ENCODE results near the gene CAGE1.

CAGE1 gene

GRCh38 chr6:7389451-7390225 is at the start of gene CAGE1, which contains the start of gene RIOK1:
Gene CAGE1, minus strand, starts transcription at chr6:7389742. Its CDS starts 2,569 bp downstream, at chr6:7387173.
Gene RIOK1, plus strand, starts transcription at chr6:7389808. Its CDS starts 195 bp downstream, at chr6:7390003.
- peak; percentile 89 to 92 (median 91) for DNase-seq (ENCODE audit: low read depth in 3 of 3)

- DNase-seq (ENCODE audit: low read depth in 3 of 3): no peak
These were observed 49.7 kb upstream of the CAGE1 start for GRCh38 chr6:7439228-7439627.

- no peak for DNase-seq (ENCODE audit: low read depth in 3 of 3)
These were observed 48.5 kb upstream of the CAGE1 start for GRCh38 chr6:7438011-7438410.

GRCh38 chr6:7434672-7435071 is 45.1 kb upstream of the CAGE1 start:
- DNase-seq (ENCODE audit: low read depth in 3 of 3): no peak

GRCh38 chr6:7433121-7433617 is 43.6 kb upstream of the CAGE1 start:
- DNase-seq (ENCODE audit: low read depth in 3 of 3): no peak

- no peak for DNase-seq (ENCODE audit: low read depth in 3 of 3)
These were observed 43.0 kb upstream of the CAGE1 start for GRCh38 chr6:7432391-7433120.

- no peak for DNase-seq (ENCODE audit: low read depth in 3 of 3)
These were observed 42.3 kb upstream of the CAGE1 start for GRCh38 chr6:7431674-7432390.

- no peak for DNase-seq (ENCODE audit: low read depth in 3 of 3)
These were observed 41.8 kb upstream of the CAGE1 start for GRCh38 chr6:7431313-7431673.

- no peak for DNase-seq (ENCODE audit: low read depth in 3 of 3)
These were observed 37.1 kb upstream of the CAGE1 start for GRCh38 chr6:7426447-7427169.

- no peak for DNase-seq (ENCODE audit: low read depth in 3 of 3)
These were observed 36.3 kb upstream of the CAGE1 start for GRCh38 chr6:7425808-7426190.

- no peak for DNase-seq (ENCODE audit: low read depth in 3 of 3)
These were observed 35.6 kb upstream of the CAGE1 start for GRCh38 chr6:7424967-7425807.

- DNase-seq (ENCODE audit: low read depth in 3 of 3): no peak
These were observed 34.5 kb upstream of the CAGE1 start for GRCh38 chr6:7424058-7424457.

- no peak for DNase-seq (ENCODE audit: low read depth in 3 of 3)
These were observed 31.5 kb upstream of the CAGE1 start for GRCh38 chr6:7421066-7421465.

GRCh38 chr6:7419065-7419464 is 29.5 kb upstream of the CAGE1 start:
- no peak for DNase-seq (ENCODE audit: low read depth in 3 of 3)

GRCh38 chr6:7418238-7418905 is 28.8 kb upstream of the CAGE1 start:
- no peak for DNase-seq (ENCODE audit: low read depth in 3 of 3)

GRCh38 chr6:7417684-7418083 is 28.1 kb upstream of the CAGE1 start:
- no peak for DNase-seq (ENCODE audit: low read depth in 3 of 3)

GRCh38 chr6:7414811-7415210 is 25.3 kb upstream of the CAGE1 start:
- DNase-seq (ENCODE audit: low read depth in 3 of 3): no peak

GRCh38 chr6:7413151-7413823 is 23.7 kb upstream of the CAGE1 start:
- no peak for DNase-seq (ENCODE audit: low read depth in 3 of 3)

- DNase-seq (ENCODE audit: low read depth in 3 of 3): no peak
These were observed 21.8 kb upstream of the CAGE1 start for GRCh38 chr6:7411328-7411727.

GRCh38 chr6:7410851-7411250 is 21.3 kb upstream of the CAGE1 start:
- no peak for DNase-seq (ENCODE audit: low read depth in 3 of 3)
